ENCODE measurements around the gene ZNF462. TPM values are rescaled to one million over a fixed set of nuclear protein-coding genes. Genes with fewer than 3 reads are reported as not detected.

ZNF462 gene
- total RNA-seq, 1 donor from 2014 or later: 154 TPM

DNA sequence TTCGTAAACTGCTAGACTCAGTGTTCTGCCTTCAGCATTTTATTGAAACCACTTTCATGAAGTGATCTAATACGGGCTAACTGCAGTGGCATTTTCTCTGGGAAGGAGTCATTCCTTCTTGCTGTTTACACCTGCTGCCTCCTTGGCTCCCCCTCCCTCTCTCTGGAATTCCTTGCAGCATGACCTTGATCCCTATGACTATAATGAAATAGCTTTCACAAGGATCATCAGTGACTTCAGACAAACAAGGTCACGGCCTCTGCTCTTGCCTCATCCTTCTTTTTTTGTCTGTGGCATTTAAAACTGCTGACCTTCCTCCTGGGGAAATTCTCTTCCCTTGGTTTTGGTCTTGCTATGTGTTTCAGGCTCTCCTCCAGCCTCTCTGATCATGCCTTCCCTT, 90.2 kb downstream of the ZNF462 start:
- Mint-ChIP-seq H3K27me3 (ENCODE audit: low read depth) (no peaks in the 10 kb centered on the region), H3K9me3 (peaks cover 4% of the 10 kb centered on the region), H3K4me1 (no peaks in the 10 kb centered on the region), H3K4me3 (no peak overlapping the region), H3K36me3 (peaks cover 59% of the 10 kb centered on the region), H3K27ac (no peak overlapping the region)
- DNase-seq (ENCODE audit: low spot score in 2 of 2, unreplicated experiment in 2 of 2): no peak
- TF ChIP-seq, protein P1, sequence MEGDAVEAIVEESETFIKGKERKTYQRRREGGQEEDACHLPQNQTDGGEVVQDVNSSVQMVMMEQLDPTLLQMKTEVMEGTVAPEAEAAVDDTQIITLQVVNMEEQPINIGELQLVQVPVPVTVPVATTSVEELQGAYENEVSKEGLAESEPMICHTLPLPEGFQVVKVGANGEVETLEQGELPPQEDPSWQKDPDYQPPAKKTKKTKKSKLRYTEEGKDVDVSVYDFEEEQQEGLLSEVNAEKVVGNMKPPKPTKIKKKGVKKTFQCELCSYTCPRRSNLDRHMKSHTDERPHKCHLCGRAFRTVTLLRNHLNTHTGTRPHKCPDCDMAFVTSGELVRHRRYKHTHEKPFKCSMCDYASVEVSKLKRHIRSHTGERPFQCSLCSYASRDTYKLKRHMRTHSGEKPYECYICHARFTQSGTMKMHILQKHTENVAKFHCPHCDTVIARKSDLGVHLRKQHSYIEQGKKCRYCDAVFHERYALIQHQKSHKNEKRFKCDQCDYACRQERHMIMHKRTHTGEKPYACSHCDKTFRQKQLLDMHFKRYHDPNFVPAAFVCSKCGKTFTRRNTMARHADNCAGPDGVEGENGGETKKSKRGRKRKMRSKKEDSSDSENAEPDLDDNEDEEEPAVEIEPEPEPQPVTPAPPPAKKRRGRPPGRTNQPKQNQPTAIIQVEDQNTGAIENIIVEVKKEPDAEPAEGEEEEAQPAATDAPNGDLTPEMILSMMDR (IDR thresholded peaks at IDR 0.05; ENCODE audit: unreplicated experiment): no peak

DNA sequence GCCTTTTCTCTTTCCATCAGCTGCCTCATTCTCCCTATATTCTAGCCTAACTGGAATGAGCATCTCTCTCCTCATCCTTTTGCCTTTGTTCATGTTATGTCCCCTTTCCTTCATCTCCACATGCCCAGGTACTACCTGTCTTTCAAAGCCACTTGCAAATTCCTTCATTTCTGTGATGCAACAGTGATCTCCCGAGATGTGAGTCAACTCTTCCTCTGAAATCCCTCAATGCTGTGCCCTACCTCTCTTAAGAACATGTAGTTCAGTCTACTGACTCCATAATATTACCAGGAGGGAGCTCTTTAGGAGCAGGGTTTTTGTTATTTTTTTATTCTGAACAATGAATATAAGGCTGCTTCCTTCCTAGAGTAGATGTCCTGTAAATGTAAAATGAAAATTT, 91.6 kb downstream of the ZNF462 start:
- DNase-seq (ENCODE audit: low spot score in 2 of 2, unreplicated experiment in 2 of 2): no peak
- Mint-ChIP-seq H3K36me3 (peaks cover 65% of the 10 kb centered on the region), H3K9me3 (peaks cover 4% of the 10 kb centered on the region), H3K4me3 (no peak overlapping the region), H3K27me3 (ENCODE audit: low read depth) (no peaks in the 10 kb centered on the region), H3K4me1 (no peaks in the 10 kb centered on the region), H3K27ac (no peak overlapping the region)
- TF ChIP-seq, protein P1 (IDR thresholded peaks at IDR 0.05; ENCODE audit: unreplicated experiment): no peak

DNA sequence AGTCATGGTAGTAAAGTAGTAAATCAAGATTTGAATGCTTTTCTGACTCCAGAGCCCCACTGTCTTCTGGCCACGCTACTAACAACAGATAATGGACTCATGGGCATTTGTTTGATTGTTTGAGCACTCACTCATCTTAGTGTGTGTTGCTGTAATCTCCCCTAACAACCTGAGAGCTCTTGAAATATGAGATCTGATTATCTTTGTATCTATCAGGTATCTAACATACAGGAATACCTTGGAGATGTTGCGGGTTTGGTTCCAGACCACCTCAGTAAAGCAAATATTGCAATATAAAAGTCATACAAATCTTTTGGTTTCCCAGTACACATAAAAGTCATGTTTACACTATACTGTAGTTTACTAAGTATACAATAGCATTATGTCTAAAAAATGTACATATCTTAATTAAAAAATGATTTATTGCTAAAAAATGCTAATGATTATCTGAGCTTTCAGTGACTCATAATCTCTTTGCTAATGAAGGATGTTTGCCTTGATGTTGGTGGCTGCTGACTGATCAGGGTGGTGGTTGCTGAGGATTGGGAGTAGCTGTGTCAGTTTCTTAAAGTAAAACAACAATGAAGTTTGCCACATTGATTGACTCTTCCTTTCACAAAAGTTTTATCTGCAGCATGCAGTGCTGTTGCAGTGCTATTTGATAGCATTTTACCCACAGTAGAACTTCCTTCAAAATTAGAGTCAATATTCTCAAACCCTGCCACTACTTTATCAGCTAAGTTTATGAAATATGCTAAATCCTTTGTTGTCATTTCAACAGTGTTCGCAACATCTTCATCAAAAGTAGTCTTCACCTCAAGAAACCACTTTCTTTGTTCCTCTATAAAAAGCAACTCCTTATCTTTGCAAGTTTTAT, 92.2 kb downstream of the ZNF462 start:
- H3K4me1 Mint-ChIP-seq: no peaks in the 10 kb centered on the region
- no peak overlapping the region for H3K4me3 Mint-ChIP-seq
- peaks cover 65% of the 10 kb centered on the region for H3K36me3 Mint-ChIP-seq
- H3K27ac Mint-ChIP-seq: no peak overlapping the region
- TF ChIP-seq, protein P1 (IDR thresholded peaks at IDR 0.05; ENCODE audit: unreplicated experiment): no peak
- no peaks in the 10 kb centered on the region for H3K27me3 Mint-ChIP-seq (ENCODE audit: low read depth)
- DNase-seq (ENCODE audit: low spot score in 2 of 2, unreplicated experiment in 2 of 2): no peak
- peaks cover 4% of the 10 kb centered on the region for H3K9me3 Mint-ChIP-seq

DNA sequence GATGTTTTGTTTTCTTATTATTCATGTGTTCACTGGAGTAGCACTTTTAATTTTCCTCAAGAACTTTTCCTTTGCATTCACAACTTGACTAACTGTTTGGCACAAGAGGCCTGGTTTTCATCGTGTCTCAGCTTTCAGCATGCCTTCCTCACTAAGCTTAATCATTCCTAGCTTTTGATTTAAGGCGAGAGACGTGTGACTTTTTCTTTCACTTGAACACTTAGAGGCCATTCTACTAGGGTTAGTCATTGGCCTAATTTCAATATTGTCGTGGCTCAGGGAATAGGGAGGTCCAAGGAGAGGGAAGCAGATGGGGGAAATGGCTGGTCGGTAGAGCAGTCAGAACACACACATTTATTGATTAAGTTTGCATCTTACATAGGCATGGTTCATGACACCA, 94.0 kb downstream of the ZNF462 start:
- peaks cover 75% of the 10 kb centered on the region for H3K36me3 Mint-ChIP-seq
- no peak overlapping the region for H3K27ac Mint-ChIP-seq
- H3K4me1 Mint-ChIP-seq: no peaks in the 10 kb centered on the region
- TF ChIP-seq, protein P1 (IDR thresholded peaks at IDR 0.05; ENCODE audit: unreplicated experiment): no peak
- H3K9me3 Mint-ChIP-seq: peaks cover 15% of the 10 kb centered on the region
- H3K27me3 Mint-ChIP-seq (ENCODE audit: low read depth): no peaks in the 10 kb centered on the region
- DNase-seq (ENCODE audit: low spot score in 2 of 2, unreplicated experiment in 2 of 2): no peak
- H3K4me3 Mint-ChIP-seq: no peak overlapping the region

DNA sequence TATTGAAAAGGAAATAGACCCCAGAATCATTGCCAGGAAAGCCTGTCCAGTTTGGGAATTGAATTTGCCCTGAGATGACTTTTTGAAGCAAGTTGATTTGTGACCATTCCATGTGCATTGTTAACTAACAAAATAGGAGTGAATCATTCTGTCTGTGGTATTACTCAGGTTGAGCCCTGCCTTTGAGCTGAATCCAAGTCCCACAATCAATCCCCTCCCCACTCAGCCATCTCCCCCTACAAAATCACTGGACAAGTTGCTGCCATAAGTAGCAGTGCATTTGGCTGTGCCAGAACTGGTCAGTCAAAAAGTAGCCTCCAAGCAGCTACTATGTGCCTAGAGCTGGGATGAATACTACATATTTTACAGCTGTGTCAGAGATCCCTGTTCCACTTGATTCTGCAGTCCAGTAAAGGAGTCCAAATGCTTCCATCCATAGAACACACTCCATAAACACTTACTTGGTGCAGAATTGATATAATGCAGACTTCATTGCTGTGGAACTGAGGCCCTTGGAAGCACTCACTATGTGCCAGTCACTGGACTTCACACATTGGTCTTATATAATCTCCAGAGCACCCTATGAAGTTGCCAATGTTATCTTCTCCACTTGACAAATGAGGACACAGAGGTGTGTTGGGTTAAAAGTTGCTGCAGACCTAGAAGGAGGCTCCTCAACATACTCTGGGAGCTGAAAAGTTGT, 96.1 kb downstream of the ZNF462 start:
- no peak overlapping the region for H3K4me3 Mint-ChIP-seq
- no peaks in the 10 kb centered on the region for H3K4me1 Mint-ChIP-seq
- H3K9me3 Mint-ChIP-seq: peaks cover 11% of the 10 kb centered on the region
- H3K27ac Mint-ChIP-seq: no peak overlapping the region
- DNase-seq (ENCODE audit: low spot score in 2 of 2, unreplicated experiment in 2 of 2): no peak
- TF ChIP-seq, protein P1 (IDR thresholded peaks at IDR 0.05; ENCODE audit: unreplicated experiment): no peak
- no peaks in the 10 kb centered on the region for H3K27me3 Mint-ChIP-seq (ENCODE audit: low read depth)
- peaks cover 69% of the 10 kb centered on the region for H3K36me3 Mint-ChIP-seq
